ENCODE data around the gene NEK3.
"Not testable (repeated sequence)": the region's sequence is repeated elsewhere in the genome, so short reads cannot be mapped to it uniquely, and the experiment has no call there.

The NEK3 gene, protein sequence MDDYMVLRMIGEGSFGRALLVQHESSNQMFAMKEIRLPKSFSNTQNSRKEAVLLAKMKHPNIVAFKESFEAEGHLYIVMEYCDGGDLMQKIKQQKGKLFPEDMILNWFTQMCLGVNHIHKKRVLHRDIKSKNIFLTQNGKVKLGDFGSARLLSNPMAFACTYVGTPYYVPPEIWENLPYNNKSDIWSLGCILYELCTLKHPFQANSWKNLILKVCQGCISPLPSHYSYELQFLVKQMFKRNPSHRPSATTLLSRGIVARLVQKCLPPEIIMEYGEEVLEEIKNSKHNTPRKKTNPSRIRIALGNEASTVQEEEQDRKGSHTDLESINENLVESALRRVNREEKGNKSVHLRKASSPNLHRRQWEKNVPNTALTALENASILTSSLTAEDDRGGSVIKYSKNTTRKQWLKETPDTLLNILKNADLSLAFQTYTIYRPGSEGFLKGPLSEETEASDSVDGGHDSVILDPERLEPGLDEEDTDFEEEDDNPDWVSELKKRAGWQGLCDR

GRCh38 chr13:52159159-52159982 is at the start of gene NEK3:
NEK3 (minus strand) TSS chr13:52159597; CDS start chr13:52156191, 3,406 bp downstream.
- in situ Hi-C loops (cut with MboI; ENCODE audit: low sequenced_read_pairs): no loop called here

- in situ Hi-C loops (cut with MboI; ENCODE audit: low sequenced_read_pairs): loop anchor here (25.0 kb wide), 1 partner anchor 196 kb away; the partner anchor contains the start of genes ALG11, ATP7B and UTP14C
Observed at GRCh38 chr13:52208384-52208783, 49.0 kb upstream of the NEK3 start.

GRCh38 chr13:52207896-52208295 is 48.5 kb upstream of the NEK3 start:
- in situ Hi-C loops (cut with MboI; ENCODE audit: low sequenced_read_pairs): loop anchor here (25.0 kb wide), 1 partner anchor 196 kb away; the partner anchor contains the start of genes ALG11, ATP7B and UTP14C

DNA sequence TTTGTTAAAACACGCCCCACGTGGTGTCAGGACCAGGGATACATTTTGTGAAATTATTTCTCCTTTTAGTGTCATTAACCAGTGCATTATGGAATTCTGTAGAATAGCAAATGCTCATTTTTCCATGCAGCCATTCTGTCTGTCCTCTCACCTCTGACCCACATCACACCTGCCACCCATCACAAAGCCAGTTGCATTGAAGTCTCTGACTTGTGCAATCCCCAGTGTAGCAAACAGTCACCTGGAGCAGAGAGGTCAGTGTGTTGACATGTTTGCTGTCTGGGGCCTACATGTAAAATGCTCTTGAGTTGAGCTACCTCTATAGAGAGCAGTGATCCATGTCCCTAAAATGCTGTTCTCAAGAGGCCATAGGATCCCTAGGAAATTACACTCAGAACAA is 47.9 kb upstream of the NEK3 start:
- in situ Hi-C loops (cut with MboI; ENCODE audit: low sequenced_read_pairs): loop anchor here (25.0 kb wide), 1 partner anchor 195 kb away; the partner anchor contains the start of genes ALG11, ATP7B and UTP14C

GRCh38 chr13:52204546-52204945 is 45.1 kb upstream of the NEK3 start:
- in situ Hi-C loops (cut with MboI; ENCODE audit: low sequenced_read_pairs): loop anchor here (25.0 kb wide), 1 partner anchor 192 kb away; the partner anchor contains the start of genes ALG11, ATP7B and UTP14C

- in situ Hi-C loops (cut with MboI; ENCODE audit: low sequenced_read_pairs): loop anchor here (25.0 kb wide), 1 partner anchor 192 kb away; the partner anchor contains the start of genes ALG11, ATP7B and UTP14C
Observed at GRCh38 chr13:52203864-52204263, 44.5 kb upstream of the NEK3 start.

- in situ Hi-C loops (cut with MboI; ENCODE audit: low sequenced_read_pairs): loop anchor here (25.0 kb wide), 1 partner anchor 190 kb away; the partner anchor contains the start of genes ALG11, ATP7B and UTP14C
Observed at GRCh38 chr13:52202506-52202905, 43.1 kb upstream of the NEK3 start.

DNA sequence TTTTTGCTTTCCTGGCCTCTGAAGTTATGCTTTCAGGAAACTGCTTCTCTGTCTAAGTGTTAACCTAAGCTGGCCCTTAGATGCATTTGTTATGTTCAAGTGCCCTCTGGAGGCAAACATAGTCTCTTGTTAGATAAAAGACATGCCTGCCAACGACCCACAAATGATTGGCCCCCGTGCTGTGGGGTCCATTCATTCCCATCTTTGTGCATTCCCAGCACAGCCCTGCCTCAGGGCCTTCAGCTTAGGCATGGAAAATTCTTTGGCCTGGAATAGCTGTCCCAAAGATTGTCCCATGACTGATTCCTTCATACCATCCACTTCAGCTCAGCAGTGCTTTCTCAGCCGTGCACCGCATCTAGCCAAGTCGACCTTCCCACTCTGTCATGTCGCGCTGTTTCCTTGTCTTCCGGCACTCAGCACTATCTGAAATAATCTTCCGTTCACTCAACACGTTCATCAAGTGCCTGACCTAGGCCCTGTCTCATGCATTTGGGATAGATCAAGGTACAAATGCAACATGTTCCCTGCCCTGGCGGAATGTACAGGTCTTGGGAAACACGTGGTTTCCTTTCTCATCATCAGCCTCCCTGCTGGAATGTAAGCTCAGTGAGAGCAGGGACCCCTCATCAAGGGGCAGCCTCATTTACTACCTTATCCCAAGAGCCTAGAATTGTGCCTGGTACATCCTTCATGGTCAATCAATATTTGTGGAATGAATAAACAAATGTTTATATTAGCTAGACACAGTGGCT is 42.2 kb upstream of the NEK3 start:
- in situ Hi-C loops (cut with MboI; ENCODE audit: low sequenced_read_pairs): loop anchor here (25.0 kb wide), 1 partner anchor 189 kb away; the partner anchor contains the start of genes ALG11, ATP7B and UTP14C

DNA sequence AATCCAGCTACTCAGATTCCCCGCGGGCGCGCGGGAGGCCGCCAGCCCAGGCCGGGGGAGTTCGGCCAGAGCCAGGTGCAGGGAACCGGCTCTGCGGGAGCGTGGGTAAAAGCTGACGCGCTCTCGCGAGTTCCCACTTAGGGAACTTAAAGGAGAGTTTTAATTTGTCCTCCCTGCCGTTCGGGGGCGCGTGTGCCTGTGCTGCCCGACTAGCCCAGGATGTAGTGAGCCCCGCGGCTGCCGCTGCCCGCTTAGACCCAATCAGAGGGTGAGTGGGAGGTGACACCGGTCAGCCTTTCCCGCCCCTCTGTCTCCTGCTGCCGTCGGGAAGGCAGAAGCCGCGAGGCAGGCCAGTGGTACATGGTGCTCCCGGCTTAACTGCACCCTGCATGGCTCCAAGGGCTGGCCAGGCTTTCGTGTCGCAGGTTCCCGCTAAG is 36.0 kb upstream of the NEK3 start:
- in situ Hi-C loops (cut with MboI; ENCODE audit: low sequenced_read_pairs): no loop called here

- in situ Hi-C loops (cut with MboI; ENCODE audit: low sequenced_read_pairs): no loop called here
Observed at GRCh38 chr13:52194184-52194868, 34.9 kb upstream of the NEK3 start.

GRCh38 chr13:52193587-52194183 is 34.3 kb upstream of the NEK3 start:
- in situ Hi-C loops (cut with MboI; ENCODE audit: low sequenced_read_pairs): not testable (repeated sequence)

DNA sequence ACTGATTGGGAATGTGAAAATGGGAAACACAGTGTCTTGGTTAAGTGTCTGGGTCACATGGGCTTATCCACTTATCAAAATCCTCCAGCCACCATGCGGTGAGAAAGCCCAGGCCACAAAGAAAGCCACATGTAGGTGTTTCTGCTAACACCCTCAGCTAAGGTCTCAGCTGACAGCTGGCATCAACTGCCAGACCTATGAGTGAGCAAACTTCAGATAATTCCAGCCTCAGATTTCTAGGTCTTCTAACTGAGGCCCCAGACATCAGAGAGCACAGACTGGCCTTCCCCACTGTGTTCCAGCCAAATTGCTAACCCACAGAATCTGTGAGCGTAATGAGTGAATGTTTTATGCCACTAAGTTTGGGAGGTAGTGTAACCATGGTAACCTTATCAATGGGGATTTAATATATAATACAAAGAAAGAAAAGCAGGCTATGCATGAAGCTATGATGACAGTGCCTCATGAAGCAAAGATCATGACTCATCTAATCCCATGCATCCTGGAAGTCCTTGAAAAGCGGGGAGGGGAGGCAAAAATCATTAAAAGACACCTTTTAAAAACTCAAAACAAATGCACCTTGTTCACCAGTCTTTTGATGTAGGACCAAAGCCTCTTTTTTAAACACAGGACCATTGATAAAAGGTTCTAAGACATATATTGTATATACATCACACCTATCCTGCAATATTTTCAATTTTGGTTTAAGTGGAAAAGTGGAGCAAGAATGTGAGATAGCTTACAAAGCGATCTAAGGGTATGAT is 28.2 kb upstream of the NEK3 start:
- in situ Hi-C loops (cut with MboI; ENCODE audit: low sequenced_read_pairs): not testable (repeated sequence)

GRCh38 chr13:52187029-52187423 is 27.6 kb upstream of the NEK3 start:
- in situ Hi-C loops (cut with MboI; ENCODE audit: low sequenced_read_pairs): no loop called here

DNA sequence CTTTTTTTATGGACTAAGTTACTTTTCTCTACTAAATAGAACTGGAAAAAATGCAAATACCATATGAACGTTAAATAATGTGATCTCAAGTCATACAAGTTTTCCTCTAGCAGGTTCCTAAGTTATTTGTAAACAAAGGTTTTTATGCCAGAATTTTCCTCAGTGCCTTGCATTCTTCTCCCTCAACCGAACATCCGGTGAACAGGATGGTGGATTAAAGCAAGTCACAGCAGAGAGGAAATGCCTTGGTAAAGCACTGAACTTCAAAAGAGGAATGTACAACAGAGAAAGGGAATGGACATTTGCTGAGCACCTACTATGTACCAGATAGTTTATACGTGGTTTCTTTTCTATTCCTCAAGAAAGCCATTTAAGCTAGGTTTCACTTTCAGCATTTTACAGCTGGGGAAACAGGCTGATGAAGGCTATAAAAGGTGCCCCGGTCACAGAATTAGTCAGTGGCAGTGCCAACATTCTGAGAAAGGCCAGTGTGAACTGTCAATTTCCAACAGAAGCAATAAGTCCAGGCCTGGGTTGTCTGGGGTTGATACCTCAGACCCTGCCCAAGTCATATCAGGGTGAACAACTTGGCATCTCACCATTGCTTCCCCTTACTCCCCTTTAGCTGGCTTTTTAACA is 22.0 kb upstream of the NEK3 start:
- in situ Hi-C loops (cut with MboI; ENCODE audit: low sequenced_read_pairs): not testable (repeated sequence)

GRCh38 chr13:52179925-52180324 is 20.5 kb upstream of the NEK3 start:
- in situ Hi-C loops (cut with MboI; ENCODE audit: low sequenced_read_pairs): no loop called here

GRCh38 chr13:52177276-52177675 is 17.9 kb upstream of the NEK3 start:
- in situ Hi-C loops (cut with MboI; ENCODE audit: low sequenced_read_pairs): no loop called here

DNA sequence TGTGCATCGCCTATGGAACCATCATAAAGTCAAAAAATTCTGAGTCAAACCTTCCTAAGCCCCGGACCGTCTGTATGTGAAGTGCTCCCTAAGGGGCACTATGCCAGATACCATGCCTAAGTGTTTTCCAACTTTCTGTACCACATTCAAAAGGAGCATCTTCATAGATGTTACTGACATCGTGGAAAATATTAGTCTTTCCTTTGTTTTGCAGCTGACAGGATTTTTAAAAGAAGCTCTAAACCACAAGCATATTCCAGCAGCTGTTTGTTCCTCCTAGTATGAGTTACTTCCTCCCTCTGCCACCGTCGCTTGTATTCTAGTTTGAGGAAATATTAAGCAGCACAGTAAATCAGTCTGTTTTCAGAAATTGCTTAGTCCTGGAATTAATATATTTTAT is 14.6 kb upstream of the NEK3 start:
- in situ Hi-C loops (cut with MboI; ENCODE audit: low sequenced_read_pairs): not testable (repeated sequence)

- in situ Hi-C loops (cut with MboI; ENCODE audit: low sequenced_read_pairs): no loop called here
Observed at GRCh38 chr13:52173373-52173772, 14.0 kb upstream of the NEK3 start.
